ENCODE results near the gene SDF4. TPM values are rescaled to one million over a fixed set of nuclear protein-coding genes. Genes with fewer than 3 reads are reported as not detected.
"Not testable (repeated sequence)": the region's sequence is repeated elsewhere in the genome, so short reads cannot be mapped to it uniquely, and the experiment has no call there.

SDF4 gene
- total RNA-seq, 1 experiment from 2014 or later = 111 TPM

- DNase-seq (ENCODE audit: low read depth); in situ Hi-C loops (cut with HindIII; ENCODE audit: low pct_unique_long_range_greater_than_20kb, low sequenced_read_pairs): not testable (repeated sequence)
These were observed 36.1 kb downstream of the SDF4 start for GRCh38 chr1:1195726-1196125.

- in situ Hi-C loops (cut with HindIII; ENCODE audit: low pct_unique_long_range_greater_than_20kb, low sequenced_read_pairs) = no loop called here
- peak; percentile 16 for DNase-seq (ENCODE audit: low read depth)
These were observed 37.1 kb downstream of the SDF4 start for GRCh38 chr1:1194723-1195122.

DNA sequence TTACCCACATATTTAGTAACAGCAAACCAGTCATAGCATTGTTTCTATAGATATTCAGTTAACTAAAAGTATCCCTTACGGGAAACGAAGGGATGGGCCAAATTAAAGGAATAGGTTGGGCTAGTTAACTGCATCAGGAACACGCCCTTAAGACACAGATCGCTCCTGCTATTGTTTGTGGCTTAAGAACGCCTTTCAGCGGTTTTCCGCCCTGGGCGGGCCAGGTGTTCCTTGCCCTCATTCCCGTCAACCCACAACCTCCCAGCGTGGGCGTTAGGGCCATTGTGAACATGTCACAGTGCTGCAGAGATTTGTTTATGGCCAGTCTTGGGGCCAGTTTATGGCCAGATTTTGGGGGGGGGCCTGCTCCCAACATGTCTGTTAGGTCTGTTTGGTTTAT, 40.1 kb downstream of the SDF4 start:
- in situ Hi-C loops (cut with HindIII; ENCODE audit: low pct_unique_long_range_greater_than_20kb, low sequenced_read_pairs) = no loop called here
- no peak for DNase-seq (ENCODE audit: low read depth)

- in situ Hi-C loops (cut with HindIII; ENCODE audit: low pct_unique_long_range_greater_than_20kb, low sequenced_read_pairs) = no loop called here
- DNase-seq (ENCODE audit: low read depth) = no peak
These were observed 42.7 kb downstream of the SDF4 start for GRCh38 chr1:1189111-1189510.

DNA sequence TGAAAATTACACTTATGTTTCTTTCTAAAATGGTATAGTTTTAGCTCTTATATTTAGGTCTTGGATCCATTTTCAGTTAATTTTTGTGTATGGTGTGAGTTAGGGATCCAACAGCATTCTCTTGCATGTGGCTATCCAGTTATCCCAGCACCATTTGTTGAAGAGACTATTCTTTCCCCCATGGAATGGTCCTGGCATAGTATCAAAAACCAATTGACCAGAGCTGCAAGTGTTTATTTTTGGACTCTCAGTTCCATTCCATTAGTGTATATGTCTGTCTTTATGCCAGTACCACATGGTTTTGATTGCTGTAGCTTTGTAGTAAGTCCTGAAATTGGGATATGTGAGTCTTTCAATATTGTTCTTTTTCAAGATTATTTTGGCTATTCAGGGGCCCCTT, 43.9 kb downstream of the SDF4 start:
- in situ Hi-C loops (cut with HindIII; ENCODE audit: low pct_unique_long_range_greater_than_20kb, low sequenced_read_pairs) = no loop called here
- DNase-seq (ENCODE audit: low read depth) = no peak

- no peak for DNase-seq (ENCODE audit: low read depth)
- in situ Hi-C loops (cut with HindIII; ENCODE audit: low pct_unique_long_range_greater_than_20kb, low sequenced_read_pairs) = no loop called here
These were observed 46.6 kb downstream of the SDF4 start for GRCh38 chr1:1185101-1185765.

DNA sequence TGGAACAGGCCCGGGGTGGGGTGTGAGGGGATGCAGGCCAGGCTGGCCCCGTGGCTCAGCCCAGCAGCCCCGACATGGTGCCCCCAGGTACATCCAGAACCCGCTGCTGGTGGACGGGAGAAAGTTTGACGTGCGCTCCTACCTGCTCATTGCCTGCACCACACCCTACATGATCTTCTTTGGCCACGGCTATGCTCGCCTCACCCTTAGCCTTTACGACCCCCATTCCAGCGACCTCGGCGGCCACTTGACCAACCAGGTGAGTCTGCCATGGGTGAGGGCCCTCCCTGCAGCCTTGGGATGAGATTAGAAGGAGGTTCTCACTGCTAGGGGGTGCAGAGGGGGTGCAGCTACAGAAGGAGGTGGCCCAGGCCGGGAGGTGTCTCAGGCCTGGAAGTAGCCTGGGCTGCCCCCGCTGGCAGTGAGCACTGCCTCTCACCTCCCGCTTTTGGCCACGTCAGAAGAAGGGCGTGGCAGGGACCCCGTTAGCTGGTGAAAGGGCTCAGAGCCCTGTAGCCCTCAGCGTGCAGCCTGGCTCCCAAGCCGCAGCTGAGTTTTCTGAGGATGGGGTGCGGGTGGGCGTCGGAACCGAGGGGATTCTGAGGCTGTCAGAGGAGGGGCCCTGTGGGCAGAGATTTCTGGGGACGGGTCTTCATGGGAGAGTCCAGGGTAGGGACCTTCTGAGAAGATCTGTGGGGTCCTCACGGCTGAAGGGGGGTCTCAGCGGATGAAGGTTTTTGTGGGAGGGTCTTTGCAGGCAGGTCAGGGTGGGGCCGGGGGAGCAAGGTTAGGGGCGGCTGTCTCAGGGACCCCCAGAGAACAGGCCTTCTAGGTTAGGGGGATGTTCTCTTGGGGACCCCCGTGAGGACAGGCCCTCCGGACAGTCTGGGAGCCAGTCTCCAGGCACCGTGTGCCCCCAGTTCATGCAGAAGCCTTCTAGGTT, 47.7 kb downstream of the SDF4 start:
- DNase-seq (ENCODE audit: low read depth) = no peak
- in situ Hi-C loops (cut with HindIII; ENCODE audit: low pct_unique_long_range_greater_than_20kb, low sequenced_read_pairs) = no loop called here

DNA sequence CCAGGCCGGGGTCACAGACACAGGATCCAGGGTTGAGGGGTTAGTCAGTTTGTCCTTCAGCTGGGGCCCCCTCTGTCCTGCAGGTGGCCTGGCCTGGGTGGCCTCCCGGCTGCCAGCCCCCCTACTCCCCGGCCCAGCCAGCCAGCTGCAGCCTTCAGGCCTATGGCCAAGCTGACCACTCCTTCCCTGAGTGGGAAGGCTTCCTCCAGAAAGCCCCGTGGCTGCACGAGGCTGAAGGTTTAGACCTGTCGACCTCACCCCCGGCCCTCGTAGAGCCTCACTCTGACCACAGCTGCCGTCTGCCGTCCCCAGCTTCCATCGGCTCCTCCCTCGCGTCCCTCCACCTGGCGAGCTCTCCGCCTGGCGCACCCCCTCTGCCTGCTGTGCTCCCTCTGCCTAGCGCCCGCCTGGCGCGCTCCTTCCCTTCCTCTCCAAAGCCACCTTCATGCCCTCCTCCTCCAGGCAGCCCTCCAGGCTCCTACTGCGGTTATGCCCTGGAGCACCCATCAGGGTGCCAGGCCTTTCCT, 48.5 kb downstream of the SDF4 start:
- DNase-seq (ENCODE audit: low read depth) = no peak
- in situ Hi-C loops (cut with HindIII; ENCODE audit: low pct_unique_long_range_greater_than_20kb, low sequenced_read_pairs) = no loop called here

DNA sequence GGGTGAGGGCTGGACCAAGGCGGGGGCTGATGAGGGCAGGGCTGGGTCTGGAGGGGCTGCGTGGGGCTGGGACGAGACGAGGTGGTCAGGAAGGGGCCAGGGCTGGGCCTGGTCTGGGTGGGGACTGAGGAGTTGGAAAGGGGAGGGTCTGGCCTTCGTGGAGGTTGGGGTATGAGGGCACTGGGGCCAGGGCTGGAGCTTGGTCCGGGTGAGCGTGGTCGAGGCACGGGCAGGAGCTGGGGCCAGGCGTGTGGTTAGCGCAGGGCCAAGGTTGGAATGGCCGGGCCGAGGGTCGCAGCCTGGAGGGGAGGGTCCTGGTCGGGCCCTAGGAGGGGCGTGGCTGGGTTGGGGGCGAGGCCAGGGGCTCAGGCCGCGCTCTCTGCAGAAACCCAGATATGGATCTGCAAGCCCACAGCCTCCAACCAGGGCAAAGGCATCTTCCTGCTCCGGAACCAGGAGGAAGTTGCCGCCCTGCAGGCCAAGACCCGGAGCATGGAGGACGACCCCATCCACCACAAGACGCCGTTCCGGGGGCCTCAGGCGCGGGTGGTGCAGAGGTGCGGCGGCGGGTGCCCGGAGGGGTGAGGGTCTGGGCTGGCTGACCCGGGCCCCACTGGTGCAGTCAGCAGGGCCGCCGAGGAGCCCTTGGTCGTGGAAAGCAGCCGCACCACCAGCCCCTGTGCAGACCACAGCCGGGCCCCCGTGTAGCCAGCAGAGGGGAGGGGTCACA, 49.1 kb downstream of the SDF4 start:
- in situ Hi-C loops (cut with HindIII; ENCODE audit: low pct_unique_long_range_greater_than_20kb, low sequenced_read_pairs) = no loop called here

DNA sequence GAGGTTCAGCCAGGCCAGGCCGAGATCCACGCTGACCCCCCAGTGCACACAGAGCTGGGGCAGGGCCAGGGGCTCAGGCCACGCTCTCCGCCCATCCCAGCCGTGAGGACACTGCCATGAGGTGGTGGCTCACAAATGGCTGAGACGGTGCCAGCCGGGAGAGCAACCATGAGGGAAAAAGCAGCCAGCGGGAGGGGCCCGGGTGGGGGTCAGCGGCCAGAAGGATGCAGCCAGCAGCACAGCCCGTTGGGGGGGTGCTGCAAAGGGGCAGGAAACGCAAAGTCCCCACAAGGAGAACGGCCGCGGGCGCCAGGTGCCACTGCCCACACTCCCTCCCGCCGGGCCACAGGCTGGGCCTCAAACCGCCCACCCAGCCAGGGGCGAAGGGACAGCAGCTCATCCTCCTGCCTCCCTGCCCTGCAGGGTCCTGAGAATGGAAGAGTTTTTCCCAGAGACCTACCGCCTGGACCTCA, 49.8 kb downstream of the SDF4 start:
- in situ Hi-C loops (cut with HindIII; ENCODE audit: low pct_unique_long_range_greater_than_20kb, low sequenced_read_pairs) = no loop called here

More for the DNA sequence above, 49.1 kb downstream of the SDF4 start:
- no peak for DNase-seq (ENCODE audit: low read depth)

GRCh38 chr1:1181129-1181937, 50.5 kb downstream of the SDF4 start:
- DNase-seq (ENCODE audit: low read depth) = no peak
- in situ Hi-C loops (cut with HindIII; ENCODE audit: low pct_unique_long_range_greater_than_20kb, low sequenced_read_pairs) = no loop called here

More for the DNA sequence above, 49.8 kb downstream of the SDF4 start:
- DNase-seq (ENCODE audit: low read depth) = no peak

- no peak for DNase-seq (ENCODE audit: low read depth)
- in situ Hi-C loops (cut with HindIII; ENCODE audit: low pct_unique_long_range_greater_than_20kb, low sequenced_read_pairs) = no loop called here
These were observed 51.6 kb downstream of the SDF4 start for GRCh38 chr1:1179983-1180861.

DNA sequence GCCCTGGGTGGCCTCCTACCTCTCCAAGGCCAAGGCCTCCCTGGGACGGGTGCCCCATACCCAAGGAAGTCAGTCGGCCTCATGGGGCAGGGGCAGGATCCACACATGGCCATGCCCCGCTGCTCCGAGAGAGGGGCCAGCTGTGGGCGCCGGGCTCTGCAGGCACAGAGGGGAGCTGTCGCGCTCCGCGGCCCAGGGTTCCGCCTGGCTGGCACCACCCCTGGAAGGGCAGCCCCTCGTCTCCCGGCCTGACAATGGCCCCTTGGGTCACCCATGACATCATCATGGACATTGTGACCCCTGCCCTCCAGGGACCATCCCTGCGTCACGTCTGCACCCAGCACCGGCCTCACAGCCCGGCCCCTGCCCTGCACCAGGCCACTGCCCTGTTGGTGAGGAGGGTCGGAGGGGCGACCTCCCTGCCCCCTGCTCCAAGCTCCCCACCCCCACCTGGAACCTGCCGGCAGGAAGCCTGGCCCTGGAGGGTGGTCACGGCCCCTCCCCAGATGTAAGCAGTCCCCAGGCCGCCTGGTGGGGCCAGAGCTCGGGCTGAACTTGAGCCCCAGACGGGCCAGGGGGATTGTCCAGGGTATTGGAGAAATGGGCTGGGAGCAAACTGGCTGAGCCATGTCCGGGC, 52.3 kb downstream of the SDF4 start:
- DNase-seq (ENCODE audit: low read depth) = no peak
- in situ Hi-C loops (cut with HindIII; ENCODE audit: low pct_unique_long_range_greater_than_20kb, low sequenced_read_pairs) = no loop called here

- no peak for DNase-seq (ENCODE audit: low read depth)
- in situ Hi-C loops (cut with HindIII; ENCODE audit: low pct_unique_long_range_greater_than_20kb, low sequenced_read_pairs) = no loop called here
These were observed 52.9 kb downstream of the SDF4 start for GRCh38 chr1:1178794-1179331.

- in situ Hi-C loops (cut with HindIII; ENCODE audit: low pct_unique_long_range_greater_than_20kb, low sequenced_read_pairs) = no loop called here
- DNase-seq (ENCODE audit: low read depth) = no peak
These were observed 54.2 kb downstream of the SDF4 start for GRCh38 chr1:1177452-1178206.

- DNase-seq (ENCODE audit: low read depth) = no peak
- in situ Hi-C loops (cut with HindIII; ENCODE audit: low pct_unique_long_range_greater_than_20kb, low sequenced_read_pairs) = no loop called here
These were observed 54.9 kb downstream of the SDF4 start for GRCh38 chr1:1176931-1177330.
